HG03565 (cell line): ENCODE results near the gene BRIP1.
"Not testable (repeated sequence)": the region's sequence is repeated elsewhere in the genome, so short reads cannot be mapped to it uniquely, and the experiment has no call there.

Experiments
- ATAC-seq: cut with Tn5 transposase; IDR thresholded peaks from one replicate; pipeline ENCODE4 v1.9.1; 2021; ENCODE audit warnings: mild to moderate bottlenecking, moderate library complexity; ENCODE audit not compliant: unreplicated experiment

The BRIP1 gene

DNA sequence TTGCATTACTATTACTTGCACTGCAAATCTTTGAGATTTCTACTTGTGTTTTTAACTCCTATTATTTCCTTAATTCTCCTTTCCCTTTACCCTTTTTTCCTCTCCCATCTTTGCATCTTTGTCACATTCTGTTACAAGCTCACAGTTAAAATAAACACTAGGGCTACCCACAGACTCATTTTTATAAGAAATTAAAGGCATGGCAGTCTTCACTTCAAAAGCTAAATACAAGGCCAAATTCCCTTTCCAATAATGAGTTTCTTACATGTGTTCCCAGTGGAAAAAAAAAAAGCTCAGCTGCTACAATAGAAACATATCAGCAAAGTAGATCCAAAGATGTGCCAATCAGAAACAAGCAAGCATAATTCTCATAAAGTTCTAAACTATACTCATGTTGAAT, 3.7 kb upstream of the BRIP1 start:
- no peak for ATAC-seq

DNA sequence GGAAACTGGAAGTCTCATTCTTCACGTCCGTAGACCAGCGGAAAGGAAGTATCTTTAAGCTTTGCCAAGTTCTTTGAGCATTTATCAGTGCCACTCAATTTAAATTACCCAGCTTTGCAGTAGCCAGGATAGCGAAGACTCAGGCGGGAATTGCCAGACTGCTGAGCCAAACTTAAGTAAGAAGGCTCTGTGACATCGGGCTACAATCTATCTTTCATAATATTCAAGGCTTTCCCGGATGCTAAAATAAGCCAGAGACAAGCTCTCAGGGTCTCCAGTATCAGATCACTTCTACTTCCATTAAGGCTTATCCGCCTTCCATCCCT, 436 bp upstream of the BRIP1 start:
- no peak for ATAC-seq

DNA sequence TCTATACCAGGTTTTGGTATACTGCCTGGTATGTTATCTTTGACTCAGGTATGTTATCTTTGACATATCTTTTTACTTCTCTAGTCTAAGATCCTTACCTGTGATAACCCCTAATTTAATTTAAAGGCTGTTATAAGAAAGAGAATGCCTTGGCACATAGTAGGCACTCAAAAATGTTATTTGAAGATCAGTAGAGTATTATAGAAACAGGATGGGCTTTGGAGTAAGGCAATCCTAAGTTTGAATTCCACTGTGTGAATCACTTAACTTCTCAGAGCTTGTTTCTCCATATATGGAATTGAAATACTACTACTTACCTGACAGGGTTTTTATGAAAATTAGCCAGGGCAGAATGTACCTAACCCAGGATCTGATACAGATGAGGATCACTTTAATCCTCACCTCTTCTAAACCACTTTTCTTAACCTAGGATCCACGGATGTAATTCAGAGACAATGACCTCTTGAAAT, 1.2 kb downstream of the BRIP1 start:
- ATAC-seq: no peak

DNA sequence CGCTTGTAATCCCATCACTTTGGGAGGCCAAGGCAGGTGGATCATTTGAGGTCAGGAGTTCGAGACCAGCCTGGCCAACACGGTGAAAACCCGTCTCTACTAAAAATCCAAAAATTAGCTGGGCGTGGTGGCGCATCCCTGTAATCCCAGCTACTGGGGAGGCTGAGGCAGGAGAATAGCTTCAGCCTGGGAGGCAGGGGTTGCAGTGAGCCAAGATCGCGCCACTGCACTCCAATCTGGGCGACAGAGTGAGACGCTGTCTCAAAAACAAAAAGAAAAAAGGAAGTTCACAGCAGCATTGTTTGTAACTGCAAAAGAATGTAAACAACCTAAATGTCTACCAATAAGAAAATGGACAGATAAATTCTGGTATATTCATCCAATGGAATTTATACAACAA, 2.9 kb downstream of the BRIP1 start:
- ATAC-seq: not testable (repeated sequence)

DNA sequence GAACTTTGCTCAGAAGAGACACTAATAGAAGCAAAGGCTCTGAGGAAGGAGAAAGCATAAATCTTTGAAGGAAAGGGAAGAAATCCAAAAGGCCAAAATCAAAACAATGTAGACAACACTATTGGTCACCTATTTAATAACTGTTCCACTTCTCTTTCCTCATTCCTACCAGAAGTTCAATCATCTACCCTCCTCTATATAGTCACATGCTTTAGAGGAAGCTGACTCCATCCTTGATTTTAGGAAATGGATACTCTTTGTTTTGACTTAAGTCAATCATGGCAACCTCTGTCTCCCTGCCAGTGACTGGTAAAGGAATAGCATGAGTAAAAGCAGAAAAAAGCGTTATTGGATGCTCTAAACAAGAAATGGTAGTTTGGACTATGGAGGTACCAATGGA, 7.3 kb downstream of the BRIP1 start:
- ATAC-seq: no peak

DNA sequence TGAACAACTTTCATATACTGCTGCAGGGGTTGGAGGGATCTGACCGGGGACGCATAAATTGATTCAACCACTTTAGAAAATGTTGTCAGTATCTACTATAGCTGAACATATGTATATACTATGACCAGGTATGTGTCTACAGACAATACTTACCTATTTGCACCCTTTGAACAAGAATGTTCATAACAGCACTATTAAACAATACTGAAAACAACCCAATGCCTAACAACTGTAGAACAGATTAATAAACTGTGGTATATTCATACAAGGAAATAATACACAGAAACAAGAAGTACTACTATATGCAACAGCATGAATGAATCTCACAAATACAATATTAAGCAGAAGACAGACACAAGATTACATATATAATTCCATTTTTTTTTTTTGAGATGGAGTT, 10.5 kb downstream of the BRIP1 start:
- ATAC-seq: no peak

DNA sequence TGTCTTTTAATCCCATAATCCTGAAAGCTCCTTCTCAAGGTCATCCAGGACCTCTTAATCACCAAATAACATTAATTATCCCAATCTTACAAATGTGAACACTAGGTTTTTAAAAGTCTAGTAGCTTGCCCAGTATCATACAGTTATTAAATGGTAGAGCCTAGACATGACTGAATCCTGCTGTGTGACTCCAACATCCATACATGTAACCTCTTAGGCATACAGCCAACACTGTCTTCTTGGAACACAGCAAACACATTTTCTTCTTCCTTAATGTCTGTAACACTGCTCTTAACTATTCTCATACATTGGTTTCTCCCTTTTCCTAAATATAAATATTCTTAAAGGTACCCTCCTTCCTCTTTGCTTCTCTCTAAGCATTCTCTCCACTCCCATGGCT, 13.7 kb downstream of the BRIP1 start:
- ATAC-seq: no peak

DNA sequence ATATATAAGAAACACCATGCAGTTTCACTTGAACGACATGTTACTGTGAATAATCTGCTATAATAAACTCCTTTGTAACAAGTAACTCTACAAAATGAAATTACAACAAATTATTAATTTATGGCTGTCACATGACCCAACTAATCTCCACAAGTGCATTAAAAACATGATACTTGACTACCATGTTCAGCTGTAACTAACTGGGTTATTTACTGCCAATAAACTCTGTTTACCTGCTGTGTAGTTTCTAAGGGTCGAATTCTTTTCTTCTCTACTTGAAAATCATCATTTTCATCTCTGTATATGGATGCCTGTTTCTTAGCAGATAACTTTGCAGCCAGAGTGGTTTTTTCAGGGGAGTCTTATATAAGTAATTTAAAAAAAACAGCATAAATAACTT, 14.4 kb downstream of the BRIP1 start:
- ATAC-seq: no peak

DNA sequence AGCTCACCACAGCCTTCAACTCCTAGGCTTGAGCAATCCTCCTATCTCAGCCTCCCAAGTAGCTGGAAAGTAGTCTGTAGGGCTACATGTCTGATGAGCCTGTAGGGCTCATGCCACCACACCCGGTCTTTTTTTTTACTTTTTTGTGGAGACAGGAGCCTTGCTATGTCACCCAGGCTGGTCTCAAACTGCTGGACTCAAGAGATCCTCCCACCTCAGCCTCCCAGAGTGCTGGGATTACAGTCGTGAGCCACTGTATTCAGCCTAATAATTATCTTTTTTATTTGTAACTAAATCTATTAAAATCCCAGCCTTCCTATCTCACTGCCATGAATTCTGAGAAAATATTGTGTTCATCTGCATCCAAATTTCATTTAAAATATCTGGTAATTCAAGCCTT, 15.1 kb downstream of the BRIP1 start:
- ATAC-seq: no peak

DNA sequence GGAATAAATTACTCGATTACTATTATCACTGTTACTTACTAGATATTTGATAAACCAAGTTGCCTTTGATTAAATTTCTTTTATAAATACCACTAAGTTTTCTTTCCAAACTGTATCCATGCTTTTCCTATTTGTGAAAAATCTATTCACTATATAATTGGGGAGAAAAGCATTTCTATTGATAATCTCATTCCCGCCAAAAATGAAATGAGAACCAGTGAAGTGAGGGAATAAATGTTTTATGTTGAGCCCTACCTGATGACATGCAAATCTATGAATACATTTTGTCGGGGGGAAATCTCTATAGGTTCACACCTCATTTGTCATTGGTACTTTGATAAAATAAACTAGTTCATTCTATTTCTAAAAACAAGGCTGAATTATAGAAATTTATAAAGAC, 15.7 kb downstream of the BRIP1 start:
- ATAC-seq: no peak

DNA sequence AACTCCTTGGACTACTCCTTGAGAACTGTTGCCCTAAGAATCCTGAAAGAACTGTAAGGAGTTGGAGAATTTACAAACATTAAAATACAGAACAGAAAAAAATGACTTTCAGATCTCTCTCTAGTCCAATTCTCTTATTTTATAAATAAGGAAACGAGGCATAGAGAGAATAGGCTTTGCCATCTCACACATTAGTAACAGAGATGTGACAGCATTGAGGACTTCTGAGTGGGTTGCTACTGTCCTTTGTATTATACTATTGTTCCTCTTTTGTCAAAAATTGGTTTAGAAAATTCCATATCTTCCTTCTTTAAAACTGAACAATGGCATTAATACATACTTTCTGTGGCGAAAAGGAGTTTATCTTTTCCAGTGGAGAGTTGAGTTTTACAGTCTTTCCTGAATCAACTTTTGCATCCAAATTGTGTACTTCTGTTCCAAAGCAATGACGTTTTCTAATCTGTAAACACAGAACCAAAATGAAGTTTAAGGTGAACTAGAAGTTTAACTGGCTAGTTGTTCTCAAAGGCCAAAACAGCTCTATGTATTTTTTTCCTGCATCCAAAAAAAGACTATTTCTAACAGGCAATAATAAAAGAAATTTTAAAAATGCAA, 16.5 kb downstream of the BRIP1 start:
- ATAC-seq: no peak

DNA sequence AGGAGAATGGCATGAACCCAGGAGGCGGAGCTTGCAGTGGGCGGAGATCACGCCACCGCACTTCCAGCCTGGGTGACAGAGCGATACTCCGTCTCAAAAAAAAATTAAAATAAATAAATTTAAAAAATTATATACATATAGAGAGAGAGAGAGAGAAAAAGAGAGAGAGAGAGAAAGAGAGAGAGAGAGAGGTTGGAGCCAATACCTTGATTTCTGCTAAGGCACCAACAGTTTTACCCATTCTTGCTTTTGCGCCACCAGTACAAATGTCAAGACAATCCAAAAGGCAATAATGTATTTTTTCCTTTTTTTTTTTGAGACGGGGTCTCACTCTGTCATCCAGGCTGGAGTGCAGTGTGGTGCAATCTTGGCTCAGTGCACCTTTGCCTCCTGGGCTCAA, 17.2 kb downstream of the BRIP1 start:
- ATAC-seq: no peak

DNA sequence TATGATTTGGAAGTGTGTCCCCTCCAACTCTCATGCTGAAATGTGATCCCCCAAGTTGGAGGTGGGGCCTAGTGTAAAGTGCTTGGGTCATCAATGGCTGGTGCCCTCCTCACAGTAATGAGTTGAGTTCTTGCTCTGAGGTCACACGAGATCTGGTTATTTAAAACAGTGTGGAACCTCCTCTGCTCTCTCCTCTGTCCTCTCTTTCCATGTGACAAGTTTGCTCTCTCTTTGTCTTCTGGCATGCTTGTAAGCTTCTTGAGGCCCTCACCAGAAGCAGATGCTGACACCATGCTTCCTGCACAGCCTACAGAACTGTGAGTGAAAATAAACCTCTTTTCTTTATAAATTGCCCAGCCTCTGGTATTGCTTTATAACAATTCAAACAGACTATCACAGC, 19.9 kb downstream of the BRIP1 start:
- no peak for ATAC-seq

DNA sequence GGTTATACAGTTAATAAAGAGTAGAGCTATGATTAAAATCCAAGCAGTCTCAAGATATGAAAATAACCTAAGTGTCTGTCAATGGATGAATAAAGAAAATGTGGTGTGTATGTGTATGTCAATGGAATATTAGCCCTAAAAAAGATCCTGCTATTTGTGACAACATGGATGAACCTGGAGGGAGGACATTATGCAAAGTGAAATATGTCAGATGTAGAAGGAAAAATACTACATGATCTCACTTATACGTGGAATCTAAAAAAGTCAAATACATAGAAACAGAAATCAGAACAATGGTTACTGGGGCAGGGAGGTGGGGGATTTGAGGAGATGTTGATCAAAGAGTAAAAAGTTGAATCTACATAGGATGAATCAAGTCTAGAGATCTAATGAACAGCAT, 20.4 kb downstream of the BRIP1 start:
- no peak for ATAC-seq

DNA sequence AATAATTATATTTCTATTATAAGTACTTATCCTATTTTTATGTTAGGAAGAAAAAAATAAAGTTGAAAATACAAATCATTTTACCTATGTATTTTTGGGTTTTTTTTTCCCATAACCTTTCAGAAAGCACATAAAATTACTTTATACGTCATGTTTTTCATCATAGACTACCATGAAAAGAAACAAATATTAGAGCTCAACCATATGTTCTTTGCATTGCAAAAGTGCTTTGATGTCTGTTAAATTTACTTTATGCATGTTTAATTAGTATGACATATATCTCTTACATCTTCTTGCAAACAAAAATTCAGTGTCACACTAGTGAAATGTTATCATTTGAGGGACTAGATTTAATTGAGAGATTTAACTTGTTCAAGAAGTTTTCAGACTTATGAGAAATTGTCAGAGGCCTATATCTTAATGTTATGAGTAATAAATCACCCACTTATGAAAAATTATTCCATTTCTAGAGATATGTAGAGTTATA, 24.0 kb downstream of the BRIP1 start:
- ATAC-seq: no peak

DNA sequence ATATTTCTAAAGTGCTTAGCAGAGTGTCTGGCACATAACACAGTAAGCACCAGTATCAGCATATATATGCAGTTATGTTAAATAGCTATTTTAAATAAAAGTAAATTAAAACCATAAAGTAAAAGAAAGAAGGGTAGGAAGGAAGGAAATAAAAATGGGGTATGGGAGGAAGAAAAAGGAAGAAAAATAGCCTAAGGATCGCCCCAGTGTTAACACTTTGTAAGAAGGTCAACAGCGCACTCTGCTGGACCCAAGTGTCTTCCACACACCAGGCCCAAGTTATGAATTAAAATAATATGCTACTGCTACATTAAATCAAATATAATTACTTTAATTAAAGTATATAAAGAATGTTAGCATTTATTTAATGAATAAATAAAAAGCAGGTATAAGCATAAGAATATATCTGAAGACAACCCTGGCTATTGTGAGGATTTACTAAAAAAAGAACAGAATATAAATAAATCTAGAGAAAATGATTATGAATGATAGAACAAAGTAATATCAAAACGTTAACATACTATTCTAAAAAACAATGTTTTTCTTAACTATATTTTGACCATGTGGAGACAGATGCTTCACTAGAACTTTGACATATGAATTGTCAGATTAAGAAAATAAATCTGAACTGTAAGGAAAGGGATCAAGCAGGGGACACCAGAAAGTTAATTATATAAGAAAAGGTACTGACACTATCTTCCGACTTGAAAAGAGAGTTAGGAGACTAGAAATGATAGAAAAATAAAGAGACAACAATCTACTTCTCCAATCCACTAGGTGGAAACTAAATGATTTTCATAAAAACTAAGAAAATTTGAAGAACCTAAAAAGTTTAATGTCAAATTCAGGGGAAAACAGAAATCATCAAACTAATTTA, 25.9 kb downstream of the BRIP1 start:
- no peak for ATAC-seq

DNA sequence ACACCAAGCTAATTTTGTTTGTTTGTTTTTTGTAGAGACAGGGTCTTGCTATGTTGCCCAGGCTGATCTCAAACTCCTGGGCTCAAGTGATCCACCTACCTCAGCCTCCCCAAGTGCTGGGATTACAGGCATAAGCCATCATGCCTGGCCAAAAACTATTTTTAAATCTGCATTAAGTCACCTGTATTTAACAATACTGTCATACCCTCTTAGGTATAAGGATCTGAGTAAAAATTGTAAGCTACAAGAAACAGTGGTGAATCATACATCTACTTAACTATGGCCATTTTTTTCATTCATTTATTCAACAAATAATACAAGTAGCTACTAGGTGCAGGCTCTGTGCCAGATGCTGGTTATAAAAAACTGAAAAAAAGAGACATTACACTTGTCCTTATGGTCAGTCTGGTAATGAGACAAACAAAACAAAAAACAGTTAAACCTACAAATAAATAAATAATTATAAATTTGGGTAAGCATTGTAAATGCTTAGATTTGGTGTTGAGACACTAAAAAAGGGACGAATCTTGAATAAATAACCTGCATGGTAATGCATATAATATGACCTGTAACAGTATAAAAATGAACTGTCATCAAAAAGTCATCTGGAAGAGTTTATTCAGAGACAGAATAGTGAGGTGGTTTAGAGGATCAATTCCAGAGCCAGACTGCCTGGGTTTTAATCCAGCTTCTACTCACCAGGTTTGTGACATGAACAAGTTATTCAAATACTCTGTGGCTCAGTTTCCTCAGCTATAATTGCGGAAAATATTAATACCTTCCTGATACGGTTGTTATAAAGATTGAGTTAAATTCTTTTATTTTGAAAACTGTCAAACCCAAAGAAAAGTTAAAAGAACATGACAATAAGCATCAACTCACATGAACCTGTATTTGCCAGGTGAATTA, 26.8 kb downstream of the BRIP1 start:
- ATAC-seq: no peak

DNA sequence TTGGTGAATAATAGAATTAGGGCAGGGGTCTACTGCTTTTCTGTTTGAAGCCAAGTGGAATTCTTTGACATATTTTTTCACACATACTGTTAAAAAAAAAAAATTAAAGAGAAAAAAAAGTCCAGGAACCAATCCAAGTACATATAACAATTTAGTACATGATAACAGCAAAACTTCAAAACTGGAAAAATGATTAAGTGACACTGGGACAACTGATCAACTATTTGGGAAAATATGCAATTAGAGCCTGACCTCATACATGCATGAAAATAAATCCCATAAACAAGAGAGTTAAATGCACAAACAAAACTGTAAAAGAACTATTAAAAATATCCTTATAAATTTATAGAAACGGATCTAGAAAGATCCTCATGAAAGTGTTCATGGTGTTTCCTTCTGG, 27.7 kb downstream of the BRIP1 start:
- ATAC-seq: no peak

DNA sequence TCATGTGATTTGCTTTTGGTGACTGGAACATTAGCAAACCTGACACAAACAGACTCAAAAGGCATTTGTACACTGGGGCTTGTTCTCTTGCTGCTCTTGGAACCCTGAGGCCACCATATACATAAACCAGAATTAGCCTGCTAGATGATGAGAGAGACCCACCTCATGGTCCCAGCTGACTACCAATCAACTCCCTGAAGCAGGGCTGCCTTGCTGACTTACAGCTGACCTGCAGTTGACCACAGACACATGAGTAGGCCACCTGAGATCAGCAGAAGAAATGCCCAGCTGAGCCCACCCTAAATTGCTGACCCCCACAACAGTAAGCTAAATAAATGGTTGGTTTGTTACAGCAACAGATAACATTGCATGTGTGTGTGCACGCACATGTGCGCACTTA, 28.7 kb downstream of the BRIP1 start:
- ATAC-seq: no peak

DNA sequence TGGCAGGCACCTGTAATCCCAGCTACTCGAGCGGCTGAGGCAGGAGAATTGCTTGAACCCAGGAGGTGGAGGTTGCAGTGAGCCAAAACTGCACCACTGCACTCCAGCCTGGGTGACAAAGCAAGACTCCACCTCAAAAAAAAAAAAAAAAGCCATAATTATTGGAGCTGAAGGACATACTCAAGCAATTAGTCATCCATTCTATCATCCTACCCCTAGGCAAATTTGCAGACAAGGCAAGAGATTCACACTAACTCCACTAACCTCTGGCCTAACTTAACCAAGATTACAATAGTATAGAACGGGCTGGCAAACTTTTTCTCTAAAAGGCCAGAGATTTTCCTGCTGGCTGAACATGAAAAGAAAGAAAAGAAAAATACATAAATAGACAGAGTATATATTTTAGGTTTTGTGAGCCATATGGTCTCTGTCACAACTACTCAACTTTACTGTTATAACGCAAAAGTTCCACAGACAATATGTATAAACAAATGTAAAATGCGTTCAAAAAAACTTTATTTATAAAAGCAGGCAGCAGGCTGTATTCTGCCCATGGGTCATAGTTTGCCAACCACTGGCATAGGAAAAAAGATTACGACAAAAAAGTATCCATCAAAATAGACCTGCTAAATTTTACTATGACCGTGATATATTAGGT, 29.7 kb downstream of the BRIP1 start:
- no peak for ATAC-seq

DNA sequence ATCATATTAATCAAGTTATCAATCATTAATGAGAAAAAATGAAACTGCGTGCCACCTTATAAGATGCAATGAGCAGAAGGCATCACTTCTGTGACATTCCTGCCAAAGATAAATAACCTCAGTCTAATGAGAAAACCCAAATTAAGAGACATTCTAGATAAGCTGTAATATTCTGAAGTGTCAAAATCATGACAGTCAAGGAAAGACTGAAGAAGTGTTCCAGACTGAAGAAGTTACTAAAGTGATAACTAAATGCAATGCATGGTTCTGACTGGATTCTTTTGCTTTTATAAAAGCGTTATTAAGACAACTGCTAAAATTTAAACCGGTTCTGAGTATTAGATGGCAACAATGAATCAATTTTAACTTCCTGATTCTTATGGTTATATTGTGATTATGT, 30.9 kb downstream of the BRIP1 start:
- no peak for ATAC-seq
